ENCODE results near the gene PROM1.

Gene PROM1

DNA sequence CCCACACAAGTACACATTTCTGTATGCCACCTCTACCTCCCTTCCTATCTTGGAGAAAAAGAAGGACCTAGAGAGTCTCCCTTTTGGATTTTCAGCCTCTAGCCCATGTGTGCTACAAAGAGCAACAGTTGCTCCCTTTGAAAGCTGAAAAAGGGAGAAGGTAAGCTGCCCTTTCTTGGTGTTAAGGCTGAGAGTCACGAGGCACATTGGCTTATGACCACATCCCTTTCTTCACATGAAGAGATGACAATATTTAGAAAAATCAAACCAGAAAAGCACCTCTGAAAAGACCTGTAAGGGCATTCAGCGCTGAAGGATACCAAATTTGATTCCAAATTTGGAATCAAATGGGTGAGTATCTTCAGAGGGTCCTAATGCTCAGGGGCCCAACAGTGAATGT is 138.9 kb downstream of the PROM1 start:
- Histone ChIP-seq H3K27me3 (ENCODE audit: insufficient read depth, low read length, poor library complexity, severe bottlenecking) (no peaks in the 10 kb centered on the region), H3K9ac (ENCODE audit: low read depth, low read length, poor library complexity, severe bottlenecking) (no peak overlapping the region), H3K9me2 (replicated peaks; ENCODE audit: low read depth, low read length) (no peaks in the 10 kb centered on the region), H3K79me2 (ENCODE audit: insufficient read depth, low read length) (no peaks in the 10 kb centered on the region), H3K4me3 (ENCODE audit: low read length, poor library complexity, severe bottlenecking) (no peak overlapping the region), H4K20me1 (ENCODE audit: insufficient read depth, low read length, poor library complexity, severe bottlenecking) (no peaks in the 10 kb centered on the region), H3K4me2 (ENCODE audit: low read depth, low read length, poor library complexity, severe bottlenecking) (no peak overlapping the region), H3K36me3 (ENCODE audit: insufficient read depth, low read length) (no peaks in the 10 kb centered on the region), H3K9me3 (ENCODE audit: insufficient read depth, low read depth, low read length) (no peaks in the 10 kb centered on the region), H3K4me1 (ENCODE audit: insufficient read depth, low read length, poor library complexity, severe bottlenecking) (no peaks in the 10 kb centered on the region), H3F3A (ENCODE audit: low read depth) (no peaks in the 10 kb centered on the region), H2AFZ (ENCODE audit: low read length) (no peak overlapping the region)
- TF ChIP-seq, protein P1, sequence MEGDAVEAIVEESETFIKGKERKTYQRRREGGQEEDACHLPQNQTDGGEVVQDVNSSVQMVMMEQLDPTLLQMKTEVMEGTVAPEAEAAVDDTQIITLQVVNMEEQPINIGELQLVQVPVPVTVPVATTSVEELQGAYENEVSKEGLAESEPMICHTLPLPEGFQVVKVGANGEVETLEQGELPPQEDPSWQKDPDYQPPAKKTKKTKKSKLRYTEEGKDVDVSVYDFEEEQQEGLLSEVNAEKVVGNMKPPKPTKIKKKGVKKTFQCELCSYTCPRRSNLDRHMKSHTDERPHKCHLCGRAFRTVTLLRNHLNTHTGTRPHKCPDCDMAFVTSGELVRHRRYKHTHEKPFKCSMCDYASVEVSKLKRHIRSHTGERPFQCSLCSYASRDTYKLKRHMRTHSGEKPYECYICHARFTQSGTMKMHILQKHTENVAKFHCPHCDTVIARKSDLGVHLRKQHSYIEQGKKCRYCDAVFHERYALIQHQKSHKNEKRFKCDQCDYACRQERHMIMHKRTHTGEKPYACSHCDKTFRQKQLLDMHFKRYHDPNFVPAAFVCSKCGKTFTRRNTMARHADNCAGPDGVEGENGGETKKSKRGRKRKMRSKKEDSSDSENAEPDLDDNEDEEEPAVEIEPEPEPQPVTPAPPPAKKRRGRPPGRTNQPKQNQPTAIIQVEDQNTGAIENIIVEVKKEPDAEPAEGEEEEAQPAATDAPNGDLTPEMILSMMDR (conservative IDR thresholded peaks at IDR 0.05; ENCODE audit: low read length) = no peak

DNA sequence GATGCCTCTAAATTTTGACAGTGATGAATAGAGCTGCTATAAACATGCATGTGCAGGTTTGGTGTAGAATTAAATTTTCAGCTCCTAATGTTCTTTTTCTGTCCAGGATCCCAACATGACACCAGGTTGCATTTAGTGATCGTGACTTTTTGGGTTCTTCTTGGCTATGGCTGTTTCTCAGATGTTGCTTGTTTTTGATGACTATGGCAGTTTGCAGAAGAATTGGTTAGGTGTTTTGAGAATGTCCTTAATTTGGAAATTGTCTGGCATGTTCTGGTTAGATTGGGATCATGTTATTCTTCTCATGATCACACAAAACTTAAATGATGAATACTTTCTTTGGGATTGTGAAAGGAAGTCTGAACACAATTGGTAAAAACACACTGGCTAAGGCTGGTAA is 141.5 kb downstream of the PROM1 start:
- no peaks in the 10 kb centered on the region for H4K20me1 ChIP-seq (ENCODE audit: insufficient read depth, low read length, poor library complexity, severe bottlenecking)
- H3K4me3 ChIP-seq (ENCODE audit: low read length, poor library complexity, severe bottlenecking) = no peak overlapping the region
- H3K9me3 ChIP-seq (ENCODE audit: insufficient read depth, low read depth, low read length) = no peaks in the 10 kb centered on the region
- H3K36me3 ChIP-seq (ENCODE audit: insufficient read depth, low read length) = no peaks in the 10 kb centered on the region
- H3F3A ChIP-seq (ENCODE audit: low read depth) = no peaks in the 10 kb centered on the region
- no peaks in the 10 kb centered on the region for H3K9me2 ChIP-seq (replicated peaks; ENCODE audit: low read depth, low read length)
- H2AFZ ChIP-seq (ENCODE audit: low read length) = no peak overlapping the region
- H3K27me3 ChIP-seq (ENCODE audit: insufficient read depth, low read length, poor library complexity, severe bottlenecking) = no peaks in the 10 kb centered on the region
- no peak overlapping the region for H3K4me2 ChIP-seq (ENCODE audit: low read depth, low read length, poor library complexity, severe bottlenecking)
- no peaks in the 10 kb centered on the region for H3K79me2 ChIP-seq (ENCODE audit: insufficient read depth, low read length)
- H3K9ac ChIP-seq (ENCODE audit: low read depth, low read length, poor library complexity, severe bottlenecking) = no peak overlapping the region
- no peaks in the 10 kb centered on the region for H3K4me1 ChIP-seq (ENCODE audit: insufficient read depth, low read length, poor library complexity, severe bottlenecking)
- TF ChIP-seq, protein P1 (conservative IDR thresholded peaks at IDR 0.05; ENCODE audit: low read length) = no peak
- TF ChIP-seq EZH2phosphoT487 (IDR thresholded peaks at IDR 0.05; ENCODE audit: borderline replicate concordance) = no peak

DNA sequence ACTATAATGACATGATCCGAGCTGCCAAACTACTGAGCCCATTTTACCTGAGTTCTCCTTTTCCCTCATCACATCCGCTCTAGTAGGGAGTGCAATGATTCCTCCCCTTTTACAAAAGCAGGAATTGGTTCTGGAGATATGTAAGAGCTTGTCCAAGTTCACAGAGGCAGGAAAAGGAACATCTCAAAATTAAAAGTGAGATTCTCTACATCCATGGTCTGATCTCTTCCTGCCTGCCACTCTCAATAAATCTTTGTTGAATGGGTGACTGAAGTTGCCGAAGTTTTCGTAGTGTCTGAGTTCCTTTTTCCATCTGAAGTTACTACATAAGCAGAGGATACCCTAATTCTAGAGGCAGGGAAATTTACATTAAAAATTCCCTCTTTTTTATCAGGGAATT is 145.2 kb downstream of the PROM1 start, which contains the start of gene FGFBP1:
TSS of gene FGFBP1 (minus strand) at position 101 of the 400 bp plus-strand sequence. CDS start 2,108 bp downstream, outside the sequence.
- Histone ChIP-seq H4K20me1 (ENCODE audit: insufficient read depth, low read length, poor library complexity, severe bottlenecking) (no peaks in the 10 kb centered on the region), H3K4me1 (ENCODE audit: insufficient read depth, low read length, poor library complexity, severe bottlenecking) (no peaks in the 10 kb centered on the region), H3K27me3 (ENCODE audit: insufficient read depth, low read length, poor library complexity, severe bottlenecking) (no peaks in the 10 kb centered on the region), H2AFZ (ENCODE audit: low read length) (no peak within 1 kb of the TSS), H3K79me2 (ENCODE audit: insufficient read depth, low read length) (no peaks in the 10 kb centered on the region), H3K9me2 (replicated peaks; ENCODE audit: low read depth, low read length) (no peaks in the 10 kb centered on the region), H3K4me2 (ENCODE audit: low read depth, low read length, poor library complexity, severe bottlenecking) (no peak within 1 kb of the TSS), H3K4me3 (ENCODE audit: low read length, poor library complexity, severe bottlenecking) (no peak within 1 kb of the TSS), H3K36me3 (ENCODE audit: insufficient read depth, low read length) (no peaks in the 10 kb centered on the region), H3K9me3 (ENCODE audit: insufficient read depth, low read depth, low read length) (no peaks in the 10 kb centered on the region), H3K9ac (ENCODE audit: low read depth, low read length, poor library complexity, severe bottlenecking) (no peak within 1 kb of the TSS), H3F3A (ENCODE audit: low read depth) (no peaks in the 10 kb centered on the region)
- TF ChIP-seq, protein P1 (conservative IDR thresholded peaks at IDR 0.05; ENCODE audit: low read length) = no peak
- no peak for TF ChIP-seq EZH2phosphoT487 (IDR thresholded peaks at IDR 0.05; ENCODE audit: borderline replicate concordance)
